Islet precursor cell (in vitro differentiated cells): ENCODE measurements around the gene BAG1.

Experiments
- DNase-seq: peaks from one replicate; pipeline ENCODE4 v3.0.0-alpha.2; 2018

The BAG1 gene

DNA sequence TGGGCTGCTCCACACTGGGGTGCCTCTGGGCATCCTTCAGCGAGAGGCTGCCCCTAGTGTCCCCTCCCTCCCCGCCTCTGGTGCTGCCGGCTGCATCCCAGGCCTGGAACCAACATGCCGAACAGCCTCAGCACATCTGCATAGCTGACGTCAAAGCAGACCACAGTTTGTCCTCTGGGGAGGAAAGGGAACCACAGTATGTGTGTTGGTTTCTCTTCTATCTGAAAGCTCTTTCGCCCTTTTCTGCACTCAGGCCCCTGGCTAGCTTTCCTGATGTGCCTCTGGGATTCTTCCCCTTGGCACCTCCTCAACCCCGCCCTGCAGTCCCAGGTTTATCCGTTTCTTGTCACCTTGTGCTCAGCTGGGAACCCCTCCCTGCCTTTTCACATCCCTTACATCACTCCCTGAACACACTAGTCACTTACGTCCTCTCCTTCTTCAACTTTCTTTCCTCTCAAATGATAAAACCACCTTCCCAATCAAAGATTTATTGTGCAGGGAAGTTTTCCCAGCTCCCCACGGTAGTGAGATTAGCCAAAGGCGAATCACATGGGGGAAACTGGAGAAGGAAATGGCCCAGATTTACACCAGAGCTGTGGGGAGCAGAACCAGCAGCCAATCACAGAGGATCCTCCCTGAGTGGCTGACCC is 61.8 kb downstream of the BAG1 start:
- DNase-seq = no peak
